Peyer's patch (tissue), 4 donors: Measurements from ENCODE around the gene EPS8L3. TPM values are rescaled to one million over a fixed set of nuclear protein-coding genes. Genes with fewer than 3 reads are reported as not detected.

ENCODE experiments used
- DNase-seq, 3 donors: peaks; one replicate each; pipeline ENCODE4 v3.0.0-alpha.2; 2017 to 2019
- H3K27ac ChIP-seq, 4 donors: fragments of 200-600 bp; sonication (generic); one replicate each; pipeline ENCODE4 v1.5.1; 2016 to 2019
- H3K27me3 ChIP-seq, 2 donors: fragments of 200-600 bp; sonication (generic); one replicate each; pipeline ENCODE4 v1.5.1; 2019
- H3K36me3 ChIP-seq, 3 donors: fragments of 200-600 bp; sonication (generic); one replicate each; pipeline ENCODE4 v1.5.1; 2016 to 2019
- H3K4me1 ChIP-seq, 4 donors: fragments of 200-600 bp; sonication (generic); one replicate each; pipeline ENCODE4 v1.5.1; 2016 to 2019
- H3K4me3 ChIP-seq, 4 donors: fragments of 200-600 bp; sonication (generic); 1 replicate in 3 of 4; 2 replicates in 1 of 4; pipeline ENCODE4 v1.5.1; 2016 to 2019; ENCODE audit warnings: mild to moderate bottlenecking in 1 of 4
- H3K9me3 ChIP-seq, 4 donors: fragments of 200-600 bp; sonication (generic); one replicate each; pipeline ENCODE4 v1.5.1; 2016 to 2019; ENCODE audit warnings: mild to moderate bottlenecking in 1 of 4
- POLR2A ChIP-seq, 2 donors: fragments of 450-650 bp; IDR thresholded peaks; one replicate each; pipeline ENCODE4 v1.5.1; 2017; ENCODE audit warnings: antibody characterized with exemption in 2 of 2, mild to moderate bottlenecking in 2 of 2, moderate library complexity in 2 of 2
- total RNA-seq, 4 donors: library from RNA; depleted of rRNA; stranded (reverse); fragments of >200 nt; gene quantifications; one replicate each; pipeline ENCODE4 v1.1.0, GENCODE V29; 2016
- TF ChIP-seq, protein P1 (sequence below), 6 experiments: fragments of 450-650 bp in 4 of 6; fragments of 200-600 bp in 2 of 6; sonication (generic) in 1 of 6; IDR thresholded peaks; one replicate each; pipeline ENCODE4 v1.5.1; 2017 to 2019; ENCODE audit warnings: antibody characterized with exemption in 6 of 6, mild to moderate bottlenecking in 3 of 6, moderate library complexity in 1 of 6

Gene EPS8L3
- total RNA-seq, 4 donors from 2014 or later: 263 to 745 (median 649) TPM

DNA sequence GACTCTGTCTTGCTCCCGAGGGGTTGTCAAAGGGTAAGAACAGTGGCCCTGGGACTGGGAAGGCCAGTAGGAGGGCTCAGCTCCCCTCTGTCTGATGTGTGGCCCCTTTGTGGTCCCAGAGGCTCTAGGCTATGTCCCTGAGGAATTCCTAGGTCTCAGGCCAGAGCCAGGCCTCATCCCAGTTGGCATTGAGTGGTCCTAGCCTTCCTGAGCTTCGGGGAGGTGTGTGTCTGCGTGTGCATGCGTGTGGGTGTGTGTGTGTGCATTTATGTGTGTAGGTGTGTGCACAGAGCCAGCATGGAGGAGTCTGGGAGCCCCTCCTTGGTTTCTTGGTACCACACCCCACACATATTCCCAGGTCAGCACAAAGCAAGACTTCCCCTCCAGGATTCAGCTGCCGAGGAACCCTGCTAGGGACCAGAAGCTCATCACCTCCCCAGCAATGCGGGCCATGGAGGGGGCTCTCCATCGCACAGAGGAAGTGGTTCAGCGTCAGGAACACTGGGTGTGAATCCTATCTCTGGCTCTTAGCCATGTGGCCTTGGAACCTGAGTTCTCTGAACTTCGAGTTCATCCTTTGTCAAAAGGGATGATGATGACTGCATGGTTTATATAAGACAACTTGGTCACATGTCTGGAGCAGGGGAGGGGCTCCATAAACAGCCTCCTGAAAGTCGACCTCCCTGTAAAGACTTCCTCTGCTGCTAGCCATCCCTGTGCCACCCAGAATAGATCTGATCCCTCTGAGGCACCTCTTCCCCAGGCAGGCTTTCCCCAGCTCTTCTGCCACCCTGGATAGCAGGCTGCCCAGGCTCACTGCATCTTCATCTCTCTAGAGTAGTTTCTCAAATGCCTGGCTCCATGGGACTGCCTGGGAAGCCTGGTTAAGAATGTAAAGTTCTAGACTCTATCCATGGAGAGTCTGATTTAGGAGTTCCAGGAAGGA is 8.3 kb upstream of the EPS8L3 start:
- DNase-seq: peak in 2 of 3 donors; percentile 54 to 81
- Histone ChIP-seq H3K27ac (peak overlapping the region in 2 of 4 donors; percentile 42 to 69), H3K4me1 (peaks cover 0 to 33% (median under 1%) of the 10 kb centered on the region in 4 donors), H3K4me3 (no peak overlapping the region), H3K36me3 (no peaks in the 10 kb centered on the region), H3K27me3 (no peaks in the 10 kb centered on the region), H3K9me3 (no peaks in the 10 kb centered on the region)
- TF ChIP-seq, protein P1, sequence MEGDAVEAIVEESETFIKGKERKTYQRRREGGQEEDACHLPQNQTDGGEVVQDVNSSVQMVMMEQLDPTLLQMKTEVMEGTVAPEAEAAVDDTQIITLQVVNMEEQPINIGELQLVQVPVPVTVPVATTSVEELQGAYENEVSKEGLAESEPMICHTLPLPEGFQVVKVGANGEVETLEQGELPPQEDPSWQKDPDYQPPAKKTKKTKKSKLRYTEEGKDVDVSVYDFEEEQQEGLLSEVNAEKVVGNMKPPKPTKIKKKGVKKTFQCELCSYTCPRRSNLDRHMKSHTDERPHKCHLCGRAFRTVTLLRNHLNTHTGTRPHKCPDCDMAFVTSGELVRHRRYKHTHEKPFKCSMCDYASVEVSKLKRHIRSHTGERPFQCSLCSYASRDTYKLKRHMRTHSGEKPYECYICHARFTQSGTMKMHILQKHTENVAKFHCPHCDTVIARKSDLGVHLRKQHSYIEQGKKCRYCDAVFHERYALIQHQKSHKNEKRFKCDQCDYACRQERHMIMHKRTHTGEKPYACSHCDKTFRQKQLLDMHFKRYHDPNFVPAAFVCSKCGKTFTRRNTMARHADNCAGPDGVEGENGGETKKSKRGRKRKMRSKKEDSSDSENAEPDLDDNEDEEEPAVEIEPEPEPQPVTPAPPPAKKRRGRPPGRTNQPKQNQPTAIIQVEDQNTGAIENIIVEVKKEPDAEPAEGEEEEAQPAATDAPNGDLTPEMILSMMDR (IDR thresholded peaks at IDR 0.05): no peak
- TF ChIP-seq POLR2A (IDR thresholded peaks at IDR 0.05): peak in 1 of 2 donors; percentile 41

DNA sequence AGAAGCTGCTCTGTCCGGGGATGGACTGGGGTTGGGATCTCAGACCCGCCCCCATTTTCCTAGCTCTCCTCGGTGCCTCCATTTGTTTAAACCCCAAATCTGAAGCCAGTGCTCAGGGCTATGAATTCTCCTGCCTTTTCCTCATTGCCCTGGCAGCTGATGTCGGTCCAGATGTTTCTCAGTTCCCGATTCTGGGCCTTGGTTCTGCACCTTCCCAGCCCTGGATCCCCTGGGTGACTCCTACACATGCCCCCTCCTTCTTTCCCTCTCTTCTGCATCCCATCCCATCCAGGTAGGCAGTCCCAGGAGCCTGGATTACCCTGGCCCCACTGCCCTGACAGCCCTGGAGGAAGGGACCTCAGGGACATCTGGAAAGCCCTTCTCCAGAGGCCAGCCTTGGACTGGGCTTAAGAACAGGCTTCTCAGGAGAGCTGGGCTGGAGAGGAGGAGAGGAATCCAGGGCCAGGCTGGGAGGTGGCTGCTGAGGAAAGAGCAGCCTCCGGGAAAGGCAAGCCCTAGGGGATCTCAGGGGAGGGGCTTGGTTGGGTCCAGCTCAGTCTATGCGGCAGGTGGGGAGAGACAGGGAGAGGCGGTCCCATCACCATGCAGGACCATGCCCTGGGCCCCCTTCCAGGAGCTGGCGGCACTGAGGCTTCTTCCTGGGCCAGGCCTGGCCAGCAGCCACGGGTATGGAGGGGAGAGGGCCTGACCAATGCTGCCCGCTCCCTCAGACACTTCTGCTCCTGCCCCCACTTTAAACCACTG is 6.8 kb upstream of the EPS8L3 start:
- H3K36me3 ChIP-seq: no peaks in the 10 kb centered on the region
- H3K27ac ChIP-seq: no peak overlapping the region
- no peaks in the 10 kb centered on the region for H3K9me3 ChIP-seq
- TF ChIP-seq, protein P1 (IDR thresholded peaks at IDR 0.05): no peak
- TF ChIP-seq POLR2A (IDR thresholded peaks at IDR 0.05): no peak
- peak in 2 of 3 donors; percentile 30 to 45 for DNase-seq
- no peak overlapping the region for H3K4me3 ChIP-seq
- peaks cover 0 to 42% (median 0%) of the 10 kb centered on the region in 4 donors for H3K4me1 ChIP-seq
- H3K27me3 ChIP-seq: no peaks in the 10 kb centered on the region

DNA sequence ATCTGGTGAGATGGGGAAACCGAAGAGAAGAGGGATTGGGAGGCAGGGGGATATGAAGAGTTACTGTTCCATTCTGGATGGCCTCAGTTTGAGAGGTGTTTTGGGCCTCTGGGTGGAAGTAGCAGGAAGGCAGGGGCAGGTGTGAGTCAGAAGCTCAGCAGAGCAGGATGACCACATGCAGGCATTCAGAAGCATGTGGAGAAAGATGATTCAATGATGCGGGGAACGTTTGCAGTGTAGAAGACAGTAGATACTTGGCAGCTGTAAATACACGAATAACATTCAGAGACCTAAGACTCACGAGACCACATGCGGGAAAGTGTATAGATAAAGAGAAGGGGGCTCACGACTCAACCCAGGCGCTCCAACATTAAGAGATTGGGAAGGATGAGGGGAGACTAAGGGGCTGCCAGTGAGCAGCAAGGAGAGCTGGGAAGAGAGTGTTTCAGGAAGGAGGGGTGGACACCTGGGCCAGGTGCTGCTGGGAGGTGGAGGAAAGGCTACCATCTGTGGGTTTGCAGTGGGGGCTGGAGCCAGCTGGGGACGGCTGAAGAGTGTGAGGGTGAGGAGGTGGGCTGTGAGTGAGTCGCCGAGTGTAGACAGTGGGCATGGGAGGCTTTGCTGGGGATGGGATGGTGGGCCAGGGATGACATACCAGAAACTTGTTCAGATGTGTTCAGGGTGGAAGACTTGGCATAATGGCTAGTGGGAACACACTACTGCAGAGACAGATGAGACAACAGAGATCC is 5.8 kb upstream of the EPS8L3 start:
- Histone ChIP-seq H3K36me3 (no peaks in the 10 kb centered on the region), H3K4me1 (peaks cover 0 to 52% (median 0%) of the 10 kb centered on the region in 4 donors), H3K9me3 (no peaks in the 10 kb centered on the region), H3K27ac (no peak overlapping the region), H3K4me3 (no peak overlapping the region), H3K27me3 (no peaks in the 10 kb centered on the region)
- TF ChIP-seq POLR2A (IDR thresholded peaks at IDR 0.05): no peak
- TF ChIP-seq, protein P1 (IDR thresholded peaks at IDR 0.05): no peak
- DNase-seq: peak in 1 of 3 donors; percentile 37

DNA sequence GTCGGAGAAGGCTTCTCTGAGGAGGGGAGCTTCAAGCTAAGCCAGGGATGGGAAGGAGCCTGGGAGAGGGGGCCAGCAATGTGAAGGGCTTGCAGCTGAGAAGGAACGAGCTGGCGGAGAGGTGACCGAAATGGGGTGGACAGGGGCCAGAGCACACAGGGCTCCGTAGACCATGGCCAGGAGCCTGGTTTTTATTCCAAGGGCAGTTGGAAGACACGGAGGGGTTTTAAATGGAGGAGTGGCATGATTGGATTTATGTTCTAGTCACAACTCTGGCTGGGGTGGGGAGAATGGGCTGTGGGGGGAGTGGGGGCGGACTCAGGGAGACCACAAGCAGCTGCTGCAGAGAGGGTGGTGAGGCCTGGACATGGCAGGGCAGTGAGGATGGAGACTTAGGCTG is 5.1 kb upstream of the EPS8L3 start:
- DNase-seq: peak in 2 of 3 donors; percentile 23 to 37
- Histone ChIP-seq H3K27ac (no peak overlapping the region), H3K9me3 (no peaks in the 10 kb centered on the region), H3K4me3 (no peak overlapping the region), H3K27me3 (no peaks in the 10 kb centered on the region), H3K36me3 (no peaks in the 10 kb centered on the region), H3K4me1 (peaks cover 0 to 49% (median 0%) of the 10 kb centered on the region in 4 donors)
- TF ChIP-seq, protein P1 (IDR thresholded peaks at IDR 0.05): no peak
- no peak for TF ChIP-seq POLR2A (IDR thresholded peaks at IDR 0.05)

DNA sequence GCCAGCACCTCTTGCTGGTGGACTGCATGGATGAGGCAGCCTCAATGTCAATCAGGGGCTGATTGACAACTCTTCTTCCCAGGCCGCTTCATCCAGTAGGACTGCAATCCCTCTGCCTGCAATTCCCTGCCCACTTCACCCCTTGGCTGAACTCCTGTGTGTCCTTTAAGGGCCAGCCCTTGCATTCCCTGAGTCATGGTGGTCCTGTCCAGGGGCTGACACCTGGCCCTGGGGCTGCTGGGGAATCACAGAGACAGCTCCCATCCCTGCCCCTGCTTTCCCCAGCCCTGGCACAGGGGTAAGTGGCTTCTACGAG is 4.6 kb upstream of the EPS8L3 start:
- H3K27me3 ChIP-seq: no peaks in the 10 kb centered on the region
- no peak overlapping the region for H3K4me3 ChIP-seq
- no peak overlapping the region for H3K27ac ChIP-seq
- TF ChIP-seq, protein P1 (IDR thresholded peaks at IDR 0.05): no peak
- no peak for TF ChIP-seq POLR2A (IDR thresholded peaks at IDR 0.05)
- no peaks in the 10 kb centered on the region for H3K9me3 ChIP-seq
- peaks cover 0 to 49% (median 0%) of the 10 kb centered on the region in 4 donors for H3K4me1 ChIP-seq
- peak in 1 of 3 donors; percentile 23 for DNase-seq
- no peaks in the 10 kb centered on the region for H3K36me3 ChIP-seq
